HG02571 (cell line): ENCODE data around the gene SLX9.

ENCODE experiments used
- ATAC-seq: cut with Tn5 transposase; IDR thresholded peaks from one replicate; pipeline ENCODE4 v1.9.1; 2021; ENCODE audit warnings: mild to moderate bottlenecking, moderate library complexity; ENCODE audit not compliant: unreplicated experiment

The SLX9 gene

GRCh38 chr21:44943686-44944550 lies 4.1 kb downstream of the SLX9 start:
- ATAC-seq, result no peak

- ATAC-seq, result no peak
These were observed 4.8 kb downstream of the SLX9 start for GRCh38 chr21:44944596-44944995.

DNA sequence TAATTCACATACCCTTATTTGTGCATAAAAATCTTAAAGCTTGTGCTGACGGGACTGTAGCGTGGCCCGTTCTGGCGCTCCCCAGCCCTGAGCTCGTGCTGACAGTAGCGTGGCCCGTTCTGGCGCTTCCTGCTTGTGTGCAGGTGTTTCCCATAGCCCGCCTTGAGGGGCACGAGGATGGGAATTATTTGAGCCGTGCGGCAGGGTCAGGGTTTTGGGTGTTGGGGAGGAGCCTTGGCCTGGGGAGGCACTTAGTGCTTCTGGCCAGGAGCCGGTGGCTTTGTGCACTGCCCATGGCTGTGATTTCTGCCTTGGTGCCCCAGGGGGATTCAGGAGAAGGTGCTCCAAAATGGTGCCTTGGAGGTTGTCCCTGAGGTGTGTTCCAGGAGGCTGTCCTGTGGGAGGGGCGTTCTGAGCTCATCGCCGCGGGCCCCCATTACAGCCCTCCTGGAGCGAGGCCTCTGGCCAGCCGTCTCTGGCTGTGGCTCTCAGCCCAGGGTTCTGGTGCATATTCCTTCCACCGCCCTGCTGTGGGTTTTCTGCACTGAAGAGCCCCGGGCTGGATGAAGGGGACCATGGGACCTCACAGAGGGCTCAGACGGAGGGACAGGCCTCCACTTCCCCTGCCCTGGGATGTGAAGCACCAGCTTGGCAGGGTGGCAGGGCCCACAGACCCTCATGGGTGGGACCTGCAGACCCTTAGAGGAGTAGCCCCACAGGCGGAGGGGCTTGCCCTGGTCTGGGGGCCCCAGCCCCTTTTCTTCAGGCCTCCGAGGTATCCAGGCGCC lies 6.6 kb downstream of the SLX9 start:
- no peak for ATAC-seq

- no peak for ATAC-seq
These were observed 7.5 kb downstream of the SLX9 start for GRCh38 chr21:44947111-44947929.

- no peak for ATAC-seq
These were observed 8.1 kb downstream of the SLX9 start for GRCh38 chr21:44947930-44948331.

DNA sequence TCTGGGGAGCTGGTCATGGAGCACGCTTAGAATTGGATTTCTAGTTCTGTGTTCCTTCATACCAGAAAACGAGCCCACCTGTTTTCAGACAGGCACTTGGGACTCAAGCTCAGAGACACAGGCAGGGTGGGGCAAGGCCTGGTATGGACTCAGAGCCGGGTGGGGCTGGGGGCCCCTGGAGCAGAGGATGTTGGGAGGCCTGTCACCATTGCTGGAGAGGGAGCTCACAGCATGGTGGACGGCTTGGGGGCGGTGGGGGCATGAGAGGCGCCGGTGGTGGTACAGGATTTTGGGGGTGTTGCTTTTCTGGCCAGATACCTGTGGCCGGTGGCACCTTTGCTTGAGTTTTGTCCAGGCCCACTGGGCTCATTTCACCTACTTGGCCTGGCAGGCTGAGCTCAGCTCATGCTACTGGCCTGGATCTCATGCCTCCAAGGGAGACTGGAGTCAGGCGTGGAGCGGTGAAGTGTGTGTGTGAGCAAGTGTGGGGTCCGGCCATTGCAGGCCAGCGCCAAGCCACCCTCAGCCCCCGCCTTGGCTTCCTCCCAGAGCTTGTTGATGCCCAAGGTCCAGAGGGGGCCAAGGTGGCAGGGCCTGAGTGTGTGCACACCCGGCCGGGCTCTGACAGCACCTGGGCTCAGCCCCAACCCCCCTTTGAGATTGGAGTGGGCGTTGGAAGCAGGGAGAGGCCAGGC lies 8.7 kb downstream of the SLX9 start:
- no peak for ATAC-seq

GRCh38 chr21:44949161-44949778 lies 9.4 kb downstream of the SLX9 start:
- ATAC-seq, result no peak

- no peak for ATAC-seq
These were observed 10.0 kb downstream of the SLX9 start for GRCh38 chr21:44949779-44950198.

- ATAC-seq, result no peak
These were observed 10.5 kb downstream of the SLX9 start for GRCh38 chr21:44950351-44950750.

- no peak for ATAC-seq
These were observed 11.5 kb downstream of the SLX9 start for GRCh38 chr21:44951186-44951915.

GRCh38 chr21:44952116-44952928 lies 12.5 kb downstream of the SLX9 start:
- no peak for ATAC-seq

- no peak for ATAC-seq
These were observed 13.2 kb downstream of the SLX9 start for GRCh38 chr21:44952929-44953627.

DNA sequence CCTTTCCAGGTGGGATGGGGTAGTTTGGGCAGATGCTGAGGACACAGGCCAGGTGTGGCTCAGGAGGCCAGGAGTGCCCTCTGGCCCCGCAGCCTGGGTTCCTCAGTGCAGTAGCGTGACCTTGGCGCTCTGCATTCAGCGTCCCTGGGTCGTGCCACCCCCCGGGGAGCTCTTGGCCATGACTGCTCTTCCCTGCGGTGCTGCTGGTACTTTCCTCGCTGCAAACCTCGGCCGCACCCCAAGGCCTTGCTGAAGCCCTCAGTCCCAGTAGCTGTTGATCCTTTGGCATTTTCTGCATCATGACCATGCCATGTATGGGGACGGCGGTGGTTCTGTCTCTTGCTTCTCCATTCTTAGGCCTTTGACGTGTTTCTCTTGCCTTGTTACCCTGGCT lies 13.8 kb downstream of the SLX9 start:
- no peak for ATAC-seq

GRCh38 chr21:44954281-44954771 lies 14.5 kb downstream of the SLX9 start:
- no peak for ATAC-seq

GRCh38 chr21:44955141-44955797 lies 15.4 kb downstream of the SLX9 start:
- no peak for ATAC-seq

DNA sequence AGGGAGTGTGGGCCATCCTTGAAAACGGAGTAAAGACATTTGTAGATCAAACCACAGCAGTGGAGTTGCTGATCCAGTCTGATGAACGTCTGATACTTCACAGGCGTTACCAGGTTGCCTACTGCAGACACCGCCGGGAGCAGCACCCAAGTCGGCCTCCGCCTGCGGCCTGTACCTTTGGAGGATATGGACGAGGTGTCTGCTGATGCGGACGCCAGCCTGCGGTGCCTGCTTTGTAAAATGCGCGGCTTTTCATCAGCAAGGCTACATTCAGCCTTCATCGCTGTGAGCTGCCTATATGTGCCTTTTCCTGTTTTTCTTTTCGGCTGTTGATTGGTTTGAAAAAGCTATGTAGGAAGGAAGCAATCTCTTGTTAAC lies 16.0 kb downstream of the SLX9 start:
- no peak for ATAC-seq

DNA sequence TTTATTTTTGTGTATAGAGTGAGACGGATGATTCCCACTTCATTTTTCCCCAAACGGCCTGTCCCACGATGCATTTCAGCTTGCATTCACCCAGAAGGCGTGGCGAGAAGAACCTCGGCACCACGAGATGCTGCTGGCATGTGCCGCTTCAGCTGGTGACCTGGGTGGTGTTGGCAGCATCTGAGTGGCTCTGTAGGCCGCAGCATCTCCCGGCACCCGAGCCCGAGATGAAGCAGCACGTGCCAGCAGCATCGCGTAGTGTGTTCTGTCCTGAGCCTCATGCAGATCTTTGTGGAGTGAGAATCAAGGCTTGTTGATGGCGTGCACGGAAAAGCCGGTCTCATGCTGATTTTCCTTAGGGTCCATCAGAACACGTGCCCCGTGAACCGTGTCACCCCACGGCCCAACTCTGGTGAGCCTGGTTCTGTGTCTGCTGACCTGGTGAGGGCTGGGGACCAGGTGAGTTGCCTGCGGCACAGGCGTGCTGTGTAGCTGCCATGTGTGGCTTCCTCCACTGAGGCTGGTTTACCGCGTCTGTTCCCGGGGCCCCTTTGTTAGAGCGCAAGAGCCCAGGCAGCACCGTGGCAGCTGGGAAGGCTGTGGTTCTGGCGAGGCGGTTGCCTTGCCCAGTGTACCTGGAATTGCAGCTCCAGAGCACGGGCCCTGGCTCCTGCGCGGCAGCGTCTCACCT lies 16.7 kb downstream of the SLX9 start:
- no peak for ATAC-seq
